CD14-positive monocyte (primary cell): ENCODE measurements around the gene NGRN. TPM values are rescaled to one million over a fixed set of nuclear protein-coding genes. Genes with fewer than 3 reads are reported as not detected.

Source experiments
- DNase-seq, 3 donors: peaks; one replicate each; pipeline ENCODE4 v3.0.0-alpha.2; 2011 to 2022
- H2AFZ ChIP-seq: 2 replicates; pipeline ENCODE4 v1.6.0; 2012; ENCODE audit warnings: mild to moderate bottlenecking, low read depth, low read length, inconsistent platforms; ENCODE audit not compliant: insufficient read depth, poor library complexity, severe bottlenecking
- H3K27ac ChIP-seq, 2 donors: 1 replicate in 1 of 2; 2 replicates in 1 of 2; pipeline ENCODE4 v1.5.1; 2012 to 2013; ENCODE audit warnings: low read length in 2 of 2, control low read depth in 1 of 2, inconsistent platforms in 1 of 2, low read depth in 1 of 2, mild to moderate bottlenecking in 1 of 2
- H3K27me3 ChIP-seq, 2 donors: one replicate each; pipeline versions ENCODE4 v1.6.0 to v1.6.1; 2011 to 2013; ENCODE audit warnings: low read length in 2 of 2; ENCODE audit not compliant: control insufficient read depth in 2 of 2, insufficient read depth in 2 of 2
- H3K36me3 ChIP-seq, 2 donors: replicated peaks in 1 of 2; 1 replicate in 1 of 2; 2 replicates in 1 of 2; pipeline versions ENCODE4 v1.5.1 to v1.6.1; 2012 to 2013; ENCODE audit warnings: low read length in 2 of 2, control low read depth in 1 of 2, inconsistent platforms in 1 of 2, mild to moderate bottlenecking in 1 of 2; ENCODE audit not compliant: insufficient read depth in 2 of 2, control insufficient read depth in 1 of 2
- H3K4me1 ChIP-seq, 2 donors: 1 replicate in 1 of 2; 2 replicates in 1 of 2; pipeline versions ENCODE4 v1.5.1 to v1.6.1; 2012 to 2013; ENCODE audit warnings: low read length in 2 of 2, control low read depth in 1 of 2, inconsistent platforms in 1 of 2, mild to moderate bottlenecking in 1 of 2, moderate library complexity in 1 of 2; ENCODE audit not compliant: insufficient read depth in 2 of 2, control insufficient read depth in 1 of 2
- H3K4me2 ChIP-seq: replicated peaks from 2 replicates; pipeline ENCODE3; 2012; ENCODE audit warnings: low read length, moderate library complexity, mild to moderate bottlenecking; ENCODE audit not compliant: poor library complexity, severe bottlenecking; ENCODE audit errors: extremely low read depth
- H3K4me3 ChIP-seq, 3 experiments: fragments of 200-600 bp in 1 of 3; sonication (generic) in 1 of 3; replicated peaks in 1 of 3; 1 replicate in 2 of 3; 2 replicates in 1 of 3; pipeline ENCODE4 v1.5.1; 2011 to 2013; ENCODE audit warnings: low read length in 3 of 3, mild to moderate bottlenecking in 3 of 3, control low read depth in 2 of 3, low read depth in 2 of 3, inconsistent platforms in 1 of 3, moderate library complexity in 1 of 3
- H3K79me2 ChIP-seq: 2 replicates; pipeline ENCODE4 v1.6.0; 2012; ENCODE audit warnings: mild to moderate bottlenecking, control low read depth, inconsistent platforms, low read length, moderate library complexity; ENCODE audit not compliant: insufficient read depth
- H3K9ac ChIP-seq: 2 replicates; pipeline ENCODE4 v1.6.0; 2017; ENCODE audit warnings: low read length, mild to moderate bottlenecking; ENCODE audit not compliant: insufficient read depth, poor library complexity, severe bottlenecking
- H3K9me3 ChIP-seq, 2 donors: replicated peaks in 1 of 2; 1 replicate in 1 of 2; 2 replicates in 1 of 2; pipeline versions ENCODE4 v1.5.1 to v1.6.1; 2012 to 2013; ENCODE audit warnings: low read length in 2 of 2, control low read depth in 1 of 2; ENCODE audit not compliant: control insufficient read depth in 1 of 2, insufficient read depth in 1 of 2
- H4K20me1 ChIP-seq: 2 replicates; pipeline ENCODE4 v1.6.0; 2012; ENCODE audit warnings: mild to moderate bottlenecking, low read length, control low read depth, moderate library complexity; ENCODE audit not compliant: insufficient read depth
- H3K27ac Mint-ChIP-seq, 7 donors: one replicate each; pipeline ENCODE4 v1.8.0; 2020; ENCODE audit warnings: mild to moderate bottlenecking in 7 of 7, mixed read lengths in 7 of 7, moderate library complexity in 6 of 7, inconsistent platforms in 2 of 7
- H3K27me3 Mint-ChIP-seq, 3 donors: one replicate each; pipeline ENCODE4 v1.8.0; 2021 to 2022; ENCODE audit warnings: low read depth in 3 of 3, mild to moderate bottlenecking in 3 of 3, mixed read lengths in 3 of 3, moderate library complexity in 3 of 3, inconsistent platforms in 1 of 3
- H3K36me3 Mint-ChIP-seq, 2 donors: one replicate each; pipeline ENCODE4 v1.8.0; 2020; ENCODE audit warnings: mixed read lengths in 2 of 2, inconsistent platforms in 1 of 2, mild to moderate bottlenecking in 1 of 2
- H3K4me1 Mint-ChIP-seq: one replicate; pipeline ENCODE4 v1.8.0; 2020; ENCODE audit warnings: mild to moderate bottlenecking, mixed read lengths
- H3K4me3 Mint-ChIP-seq, 2 donors: one replicate each; pipeline ENCODE4 v1.8.0; 2020; ENCODE audit warnings: mild to moderate bottlenecking in 2 of 2, mixed read lengths in 2 of 2, moderate library complexity in 1 of 2
- H3K9me3 Mint-ChIP-seq, 7 donors: one replicate each; pipeline ENCODE4 v1.8.0; 2020 to 2022; ENCODE audit warnings: mixed read lengths in 7 of 7, mild to moderate bottlenecking in 6 of 7, moderate library complexity in 6 of 7, inconsistent platforms in 2 of 7
- WGBS: methylation state at CpG from one replicate; pipeline ENCODE4 v1.1.5; 2013; ENCODE audit warnings: missing lambda C conversion rate; ENCODE audit not compliant: insufficient coverage; 5-methylcytosine and 5-hydroxymethylcytosine counted together
- intact Hi-C, 2 donors: fragments of 100-400 bp; cut with micrococcal nuclease; formaldehyde crosslinking; loops; one replicate each; pipeline versions ENCODE4 v1.15.0 to v1.15.1; 2023
- polyA plus RNA-seq, 3 donors: library from polyadenylated mRNA; depleted of rRNA in 1 of 3; unstranded in 2 of 3; stranded (reverse) in 1 of 3; fragments of 300-500 nt in 2 of 3; fragments of >200 nt in 1 of 3; fragmentation: Illumina TruSeq in 2 of 3; gene quantifications; 1 replicate in 2 of 3; 2 replicates in 1 of 3; pipeline ENCODE4 v1.2.3, GENCODE V29; 2012 to 2021
- TF ChIP-seq, protein P1 (sequence below): fragments of 200-600 bp; IDR thresholded peaks from one replicate; pipeline ENCODE4 v1.8.0; 2022; ENCODE audit warnings: antibody characterized with exemption, mild to moderate bottlenecking

The NGRN gene
- polyA plus RNA-seq, 3 donors = 14.4 to 20.3 (median 18.9) TPM

DNA sequence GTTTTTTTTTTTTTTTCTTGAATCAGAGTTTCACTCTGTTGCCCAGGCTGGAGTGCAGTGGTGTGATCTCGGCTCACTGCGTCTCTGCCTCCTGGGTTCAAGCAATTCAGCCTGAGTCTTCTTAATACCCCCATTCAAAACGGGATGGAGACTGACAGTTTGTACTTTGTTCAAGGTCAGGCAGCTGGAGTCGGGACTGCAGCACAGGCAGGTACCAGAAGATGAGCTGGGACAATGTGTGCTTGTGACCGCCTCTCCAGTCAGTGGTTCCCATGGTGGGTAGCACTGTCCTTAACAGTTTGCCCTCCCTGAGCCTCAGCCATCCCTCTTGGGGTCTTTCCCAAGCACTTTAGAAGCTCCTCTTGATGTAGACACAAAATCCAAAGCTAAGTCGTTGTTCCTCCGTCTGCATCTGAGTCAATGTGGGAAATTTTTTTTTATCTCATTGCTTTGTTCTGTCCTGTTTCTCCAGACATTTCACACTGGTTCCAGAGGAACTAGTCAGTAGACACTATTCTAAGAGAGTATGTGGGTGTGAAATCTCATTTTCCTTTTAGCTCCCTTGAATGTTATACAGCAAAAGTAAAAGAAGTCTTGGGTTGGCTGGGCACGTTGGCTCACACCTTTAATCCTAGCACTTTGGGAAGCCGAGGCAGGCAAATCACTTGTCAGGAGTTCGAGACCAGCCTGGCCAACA, 21.4 kb upstream of the NGRN start:
- Histone ChIP-seq H2AFZ (no peak overlapping the region), H3K4me3 (no peak overlapping the region), H3K9me3 (no peaks in the 10 kb centered on the region), H3K4me1 (peaks cover 2 to 3% of the 10 kb centered on the region in 2 donors), H3K9ac (no peak overlapping the region), H3K27me3 (no peaks in the 10 kb centered on the region), H3K4me2 (no peak overlapping the region), H4K20me1 (no peaks in the 10 kb centered on the region), H3K79me2 (no peaks in the 10 kb centered on the region), H3K27ac (no peak overlapping the region), H3K36me3 (peaks cover 8 to 13% of the 10 kb centered on the region in 2 donors)
- no peak overlapping the region for H3K4me3 Mint-ChIP-seq
- H3K27me3 Mint-ChIP-seq = peaks cover 2 to 4% (median 2%) of the 10 kb centered on the region in 3 donors
- no peak overlapping the region for H3K27ac Mint-ChIP-seq
- peaks cover 10% of the 10 kb centered on the region for H3K4me1 Mint-ChIP-seq
- intact Hi-C loops = no loop called here
- no peak for DNase-seq
- peaks cover 0 to 5% (median 0%) of the 10 kb centered on the region in 7 donors for H3K9me3 Mint-ChIP-seq
- H3K36me3 Mint-ChIP-seq = peaks cover 9 to 14% of the 10 kb centered on the region in 2 donors
- WGBS = 98% methylated on average over 6 of the region's 10 CpGs
- TF ChIP-seq, protein P1, sequence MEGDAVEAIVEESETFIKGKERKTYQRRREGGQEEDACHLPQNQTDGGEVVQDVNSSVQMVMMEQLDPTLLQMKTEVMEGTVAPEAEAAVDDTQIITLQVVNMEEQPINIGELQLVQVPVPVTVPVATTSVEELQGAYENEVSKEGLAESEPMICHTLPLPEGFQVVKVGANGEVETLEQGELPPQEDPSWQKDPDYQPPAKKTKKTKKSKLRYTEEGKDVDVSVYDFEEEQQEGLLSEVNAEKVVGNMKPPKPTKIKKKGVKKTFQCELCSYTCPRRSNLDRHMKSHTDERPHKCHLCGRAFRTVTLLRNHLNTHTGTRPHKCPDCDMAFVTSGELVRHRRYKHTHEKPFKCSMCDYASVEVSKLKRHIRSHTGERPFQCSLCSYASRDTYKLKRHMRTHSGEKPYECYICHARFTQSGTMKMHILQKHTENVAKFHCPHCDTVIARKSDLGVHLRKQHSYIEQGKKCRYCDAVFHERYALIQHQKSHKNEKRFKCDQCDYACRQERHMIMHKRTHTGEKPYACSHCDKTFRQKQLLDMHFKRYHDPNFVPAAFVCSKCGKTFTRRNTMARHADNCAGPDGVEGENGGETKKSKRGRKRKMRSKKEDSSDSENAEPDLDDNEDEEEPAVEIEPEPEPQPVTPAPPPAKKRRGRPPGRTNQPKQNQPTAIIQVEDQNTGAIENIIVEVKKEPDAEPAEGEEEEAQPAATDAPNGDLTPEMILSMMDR = no peak

DNA sequence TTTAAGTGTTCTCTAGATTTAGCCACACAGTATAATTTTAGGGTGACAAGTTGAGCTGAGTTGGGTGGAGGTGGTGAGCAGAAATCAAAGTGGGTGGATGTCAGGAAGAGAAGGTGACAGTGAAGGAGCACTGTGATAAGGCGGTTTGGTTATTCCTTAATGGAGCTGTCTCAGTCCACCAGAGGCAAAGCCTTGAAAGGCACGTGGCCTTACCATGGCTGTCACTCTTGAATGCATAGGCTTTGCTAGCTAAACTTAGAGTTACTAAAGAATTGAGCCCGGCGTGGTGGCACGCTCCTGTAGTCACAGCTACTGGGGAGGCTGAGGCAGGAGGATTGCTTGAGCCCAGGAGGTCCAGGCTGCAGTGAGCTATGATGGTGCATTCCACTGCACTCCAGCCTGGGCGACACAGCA, 16.7 kb upstream of the NGRN start:
- Mint-ChIP-seq H3K36me3 (no peaks in the 10 kb centered on the region), H3K27me3 (peaks cover 4 to 15% (median 14%) of the 10 kb centered on the region in 3 donors), H3K4me1 (peaks cover 16% of the 10 kb centered on the region), H3K4me3 (peak overlapping the region; percentile 70 to 86), H3K27ac (peak overlapping the region in 2 of 7 donors; percentile 50 to 76), H3K9me3 (peaks cover 0 to 3% (median 0%) of the 10 kb centered on the region in 7 donors)
- no peak overlapping the region for H3K9ac ChIP-seq
- no peak for DNase-seq
- peaks cover 0 to 5% of the 10 kb centered on the region in 2 donors for H3K27me3 ChIP-seq
- intact Hi-C loops = no loop called here
- 82% methylated on average over 5 of the region's 6 CpGs for WGBS
- H3K9me3 ChIP-seq = no peaks in the 10 kb centered on the region
- H2AFZ ChIP-seq = no peak overlapping the region
- H3K4me2 ChIP-seq = peak overlapping the region; percentile 97
- no peak overlapping the region for H3K27ac ChIP-seq
- no peaks in the 10 kb centered on the region for H3K36me3 ChIP-seq
- H3K79me2 ChIP-seq = no peaks in the 10 kb centered on the region
- H4K20me1 ChIP-seq = no peaks in the 10 kb centered on the region
- TF ChIP-seq, protein P1 = no peak
- peaks cover 12 to 14% of the 10 kb centered on the region in 2 donors for H3K4me1 ChIP-seq
- peak overlapping the region in 2 of 3 experiments; percentile 28 to 73 for H3K4me3 ChIP-seq
